DOHH2 (cell line): Measurements from ENCODE around the gene RASL11A.
"Not testable (repeated sequence)": the region's sequence is repeated elsewhere in the genome, so short reads cannot be mapped to it uniquely, and the experiment has no call there.

ENCODE experiments used
- H3F3A ChIP-seq: fragments of 200-600 bp; sonication (generic), shearing (Covaris generic); 2 replicates; pipeline ENCODE4 v1.6.0; 2016; ENCODE audit warnings: antibody characterized with exemption, mild to moderate bottlenecking; ENCODE audit not compliant: control insufficient read depth, insufficient read depth
- H3K27ac ChIP-seq: fragments of 200-600 bp; sonication (generic); 2 replicates; pipeline ENCODE4 v1.5.1; 2014; ENCODE audit warnings: low read depth, mild to moderate bottlenecking, low read length, moderate library complexity
- H3K27me3 ChIP-seq: fragments of 200-600 bp; sonication (generic); 2 replicates; pipeline ENCODE4 v1.6.1; 2014; ENCODE audit warnings: mild to moderate bottlenecking, low read length, mixed read lengths; ENCODE audit not compliant: control insufficient read depth
- H3K36me3 ChIP-seq: fragments of 200-600 bp; sonication (generic); 2 replicates; pipeline ENCODE4 v1.6.1; 2014; ENCODE audit warnings: mild to moderate bottlenecking, low read length, moderate library complexity, mixed read lengths; ENCODE audit not compliant: control insufficient read depth
- H3K4me1 ChIP-seq: fragments of 200-600 bp; sonication (generic); 2 replicates; pipeline ENCODE4 v1.6.1; 2014; ENCODE audit warnings: mild to moderate bottlenecking, low read length, mixed read lengths; ENCODE audit not compliant: control insufficient read depth
- H3K4me2 ChIP-seq: fragments of 200-600 bp; sonication (generic); 2 replicates; pipeline ENCODE4 v1.6.0; 2014; ENCODE audit warnings: mild to moderate bottlenecking, low read length, moderate library complexity
- H3K4me3 ChIP-seq: fragments of 200-600 bp; sonication (generic); 2 replicates; pipeline ENCODE4 v1.5.1; 2014; ENCODE audit warnings: mild to moderate bottlenecking, low read length, mixed read lengths
- H3K79me2 ChIP-seq: fragments of 200-600 bp; sonication (generic); 2 replicates; pipeline ENCODE4 v1.6.1; 2014; ENCODE audit warnings: mild to moderate bottlenecking, low read length, mixed read lengths; ENCODE audit not compliant: control insufficient read depth
- H3K9me2 ChIP-seq: fragments of 200-600 bp; sonication (generic); replicated peaks from 2 replicates; pipeline ENCODE4 v1.6.1; 2014; ENCODE audit warnings: mild to moderate bottlenecking, low read length, mixed read lengths; ENCODE audit not compliant: control insufficient read depth
- H3K9me3 ChIP-seq: fragments of 200-600 bp; sonication (generic); 2 replicates; pipeline ENCODE4 v1.6.1; 2014; ENCODE audit warnings: antibody characterized with exemption, low read length, mixed read lengths; ENCODE audit not compliant: control insufficient read depth, insufficient read depth
- H4K20me1 ChIP-seq: fragments of 200-600 bp; sonication (generic); 2 replicates; pipeline ENCODE4 v1.6.0; 2014; ENCODE audit warnings: low read depth, mild to moderate bottlenecking, antibody characterized with exemption, low read length, moderate library complexity; ENCODE audit not compliant: control insufficient read depth, insufficient read depth
- CTCF ChIP-seq: fragments of 200-600 bp; sonication (generic); IDR thresholded peaks from one replicate; pipeline ENCODE4 v1.5.1; 2014; ENCODE audit warnings: antibody characterized with exemption, mild to moderate bottlenecking, low read depth, low read length; ENCODE audit not compliant: poor library complexity, severe bottlenecking
- EZH2phosphoT487 ChIP-seq: fragments of 200-600 bp; sonication (generic); IDR thresholded peaks from 2 replicates; pipeline ENCODE4 v1.6.1; 2017; ENCODE audit warnings: borderline replicate concordance, mild to moderate bottlenecking, antibody characterized with exemption, low read length, moderate library complexity, mixed read lengths

Gene RASL11A

GRCh38 chr13:27313770-27314169, 43.1 kb downstream of the RASL11A start:
- H3F3A ChIP-seq, result peaks cover 19% of the 10 kb centered on the region
- no peaks in the 10 kb centered on the region for H3K79me2 ChIP-seq
- no peaks in the 10 kb centered on the region for H3K36me3 ChIP-seq
- peaks cover 81% of the 10 kb centered on the region for H3K4me1 ChIP-seq
- H3K27ac ChIP-seq, result peak overlapping the region; percentile 61
- no peaks in the 10 kb centered on the region for H3K9me3 ChIP-seq
- no peak for TF ChIP-seq CTCF
- TF ChIP-seq EZH2phosphoT487, result no peak
- H3K4me2 ChIP-seq, result no peak overlapping the region
- no peaks in the 10 kb centered on the region for H3K9me2 ChIP-seq
- H4K20me1 ChIP-seq, result no peaks in the 10 kb centered on the region
- no peak overlapping the region for H3K4me3 ChIP-seq
- H3K27me3 ChIP-seq, result no peaks in the 10 kb centered on the region

GRCh38 chr13:27319404-27319803, 48.8 kb downstream of the RASL11A start:
- Histone ChIP-seq H3F3A (no peaks in the 10 kb centered on the region), H3K27me3 (no peaks in the 10 kb centered on the region), H3K27ac (no peak overlapping the region), H3K9me2 (no peaks in the 10 kb centered on the region), H3K9me3 (no peaks in the 10 kb centered on the region), H3K4me2 (no peak overlapping the region), H4K20me1 (no peaks in the 10 kb centered on the region), H3K4me1 (peaks cover 48% of the 10 kb centered on the region), H3K79me2 (no peaks in the 10 kb centered on the region), H3K36me3 (no peaks in the 10 kb centered on the region), H3K4me3 (no peak overlapping the region)
- TF ChIP-seq CTCF, result no peak

- TF ChIP-seq EZH2phosphoT487, result no peak
- TF ChIP-seq CTCF, result no peak
- H3K4me2 ChIP-seq, result no peak overlapping the region
- no peaks in the 10 kb centered on the region for H3K79me2 ChIP-seq
- no peaks in the 10 kb centered on the region for H3K27me3 ChIP-seq
- no peaks in the 10 kb centered on the region for H3K9me2 ChIP-seq
- H3K27ac ChIP-seq, result no peak overlapping the region
- no peaks in the 10 kb centered on the region for H4K20me1 ChIP-seq
- no peaks in the 10 kb centered on the region for H3K36me3 ChIP-seq
- no peak overlapping the region for H3K4me3 ChIP-seq
- H3F3A ChIP-seq, result no peaks in the 10 kb centered on the region
- no peaks in the 10 kb centered on the region for H3K9me3 ChIP-seq
- H3K4me1 ChIP-seq, result peaks cover 39% of the 10 kb centered on the region
These were observed 51.1 kb downstream of the RASL11A start for GRCh38 chr13:27321468-27322431.

GRCh38 chr13:27322443-27322842, 51.8 kb downstream of the RASL11A start:
- not testable (repeated sequence) for H3K27me3 ChIP-seq, H3K27ac ChIP-seq, H3K9me3 ChIP-seq, H3K9me2 ChIP-seq, H3K4me2 ChIP-seq, H4K20me1 ChIP-seq, H3K36me3 ChIP-seq, H3K4me3 ChIP-seq, H3F3A ChIP-seq, H3K79me2 ChIP-seq
- peaks cover 33% of the 10 kb centered on the region for H3K4me1 ChIP-seq
